K562 (cell line): Measurements from ENCODE around the gene FAM234A. TPM values are rescaled to one million over a fixed set of nuclear protein-coding genes. Genes with fewer than 3 reads are reported as not detected.

ENCODE experiments used
- ARID1B ChIP-seq: fragments of 450-650 bp; IDR thresholded peaks from 2 replicates; pipeline ENCODE4 v1.6.1; 2016; ENCODE audit warnings: antibody characterized with exemption, mild to moderate bottlenecking, inconsistent platforms
- ASH1L ChIP-seq: fragments of 450-650 bp; IDR thresholded peaks from 2 replicates; pipeline ENCODE4 v1.6.1; 2018; ENCODE audit warnings: borderline replicate concordance, mild to moderate bottlenecking, low read depth; ENCODE audit not compliant: partially characterized antibody
- NR2C1 ChIP-seq, 2 experiments: fragments of 450-650 bp; IDR thresholded peaks; 2 replicates each; pipeline ENCODE4 v1.6.1; 2017; ENCODE audit warnings: mild to moderate bottlenecking in 2 of 2, antibody characterized with exemption in 1 of 2, inconsistent platforms in 1 of 2, missing compliant biosample characterization in 1 of 2, missing genetic modification characterization in 1 of 2
- SP1 ChIP-seq: sonication (generic); formaldehyde crosslinking; IDR thresholded peaks from 2 replicates; pipeline ENCODE4 v1.8.1; 2022; ENCODE audit warnings: mild to moderate bottlenecking, missing genetic modification reagents
- SRF ChIP-seq, 2 experiments: fragments of 250-450, 450-650 bp in 1 of 2; sonication (Bioruptor Pico) in 1 of 2; sonication (generic) in 1 of 2; formaldehyde crosslinking; IDR thresholded peaks; 2 replicates each; pipeline versions ENCODE4 v1.5.0 to v1.5.1; 2020 to 2022; ENCODE audit warnings: mild to moderate bottlenecking in 1 of 2, missing genetic modification reagents in 1 of 2
- TAF7 ChIP-seq: fragments of 450-650 bp; IDR thresholded peaks from 2 replicates; pipeline ENCODE4 v1.6.1; 2016; ENCODE audit warnings: missing genetic modification characterization, missing compliant biosample characterization
- ZNF584 ChIP-seq: fragments of 200-800 bp; sonication (Bioruptor generic); IDR thresholded peaks from 2 replicates; pipeline ENCODE4 v1.6.1; 2016; ENCODE audit warnings: low read depth, mild to moderate bottlenecking, missing genetic modification characterization, missing compliant biosample characterization
- polyA plus RNA-seq, 8 experiments: library from polyadenylated mRNA; depleted of rRNA in 4 of 8; stranded (reverse) in 5 of 8; unstranded in 3 of 8; fragments of >200 nt; fragmentation: Nextera tagmentation in 2 of 8; fragmentation: Illumina TruSeq in 1 of 8; extraction: Ambion mirVana in 2 of 8; extraction: Trizol in 1 of 8; gene quantifications; 2 replicates each; pipeline versions ENCODE4 v1.2.1 to v1.2.3, GENCODE V29; 2011 to 2014; ENCODE audit warnings: inconsistent platforms in 1 of 8, missing spikeins in 1 of 8
- total RNA-seq, 7 experiments: library from RNA; depleted of rRNA in 6 of 7; stranded (reverse); fragments of >200 nt in 6 of 7; fragmentation: Illumina TruSeq in 2 of 7; extraction: Trizol in 2 of 7; gene quantifications; 2 replicates each; pipeline versions ENCODE4 v1.2.1 to v1.2.3, GENCODE V29; 2011 to 2021; ENCODE audit warnings: low replicate concordance in 1 of 7
- TF ChIP-seq, protein P1 (sequence below): fragments of 150-350 bp; IDR thresholded peaks from 2 replicates; pipeline ENCODE4 v1.6.1; 2014; ENCODE audit warnings: low read depth, mild to moderate bottlenecking, low read length, borderline replicate concordance
- TF ChIP-seq, protein P2 (sequence below): IDR thresholded peaks from 3 replicates; pipeline ENCODE4 v1.6.1; 2011; ENCODE audit warnings: borderline replicate concordance, mild to moderate bottlenecking; ENCODE audit not compliant: insufficient read length, insufficient read depth

Gene FAM234A
- total and polyA plus RNA-seq, 9 of the 15 experiments (the other 6 are each of a cell fraction or from before 2014, with no cell fraction given): 1.0 to 47.9 (median 15.0) TPM

DNA sequence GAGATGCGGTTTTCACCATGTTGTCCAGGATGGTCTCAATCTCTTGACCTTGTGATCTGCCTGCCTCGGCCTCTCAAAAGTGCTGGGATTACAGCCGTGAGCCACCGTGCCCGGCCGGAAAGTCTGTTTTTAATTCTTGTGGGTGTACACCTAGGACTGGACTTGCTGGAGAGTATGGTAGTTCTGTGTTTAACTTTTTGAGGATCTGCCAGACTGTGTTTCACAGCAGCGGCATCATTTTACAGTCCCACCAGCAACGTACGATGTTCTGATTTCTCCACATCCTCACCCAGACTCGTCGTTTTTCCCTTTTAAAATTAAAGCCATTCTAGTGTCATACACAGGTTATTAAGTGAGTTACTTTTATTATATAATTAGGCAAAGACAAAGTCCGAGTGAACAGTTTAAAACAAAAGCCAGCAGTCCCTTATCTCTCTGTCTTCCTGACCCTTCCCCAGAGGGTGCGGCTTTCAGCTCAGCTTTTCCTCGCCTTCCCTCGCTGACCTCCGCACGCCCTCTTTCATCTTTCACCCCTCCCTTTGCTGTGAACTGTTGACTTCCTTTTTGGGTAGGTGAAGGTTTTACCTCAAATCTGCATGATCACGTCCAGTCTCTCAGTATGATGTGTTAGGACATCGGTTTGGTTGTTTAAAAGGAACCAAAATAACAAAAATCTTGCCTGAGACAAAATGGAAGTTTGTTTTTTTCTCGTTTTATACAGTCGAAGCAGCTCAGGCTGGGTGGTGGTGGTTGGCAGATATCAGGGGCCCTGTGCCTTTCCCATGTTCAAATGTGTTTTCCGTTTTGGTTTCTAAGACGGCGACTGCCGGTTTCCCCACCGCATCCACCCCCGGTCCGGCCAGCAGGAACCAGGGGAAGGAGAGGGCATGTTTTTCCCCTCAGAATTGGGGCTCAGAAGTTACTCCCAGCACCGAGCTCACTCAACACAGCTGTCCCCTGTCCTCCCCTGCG lies 18.0 kb downstream of the FAM234A start (continued):
- no peak for TF ChIP-seq SP1 (CRISPR knock-in tag)
- peak; percentile 74 for TF ChIP-seq NR2C1 (IDR thresholded peaks at IDR 0.05)
- TF ChIP-seq NR2C1 (tag; IDR thresholded peaks at IDR 0.05): peak; percentile 70
- TF ChIP-seq, protein P1, sequence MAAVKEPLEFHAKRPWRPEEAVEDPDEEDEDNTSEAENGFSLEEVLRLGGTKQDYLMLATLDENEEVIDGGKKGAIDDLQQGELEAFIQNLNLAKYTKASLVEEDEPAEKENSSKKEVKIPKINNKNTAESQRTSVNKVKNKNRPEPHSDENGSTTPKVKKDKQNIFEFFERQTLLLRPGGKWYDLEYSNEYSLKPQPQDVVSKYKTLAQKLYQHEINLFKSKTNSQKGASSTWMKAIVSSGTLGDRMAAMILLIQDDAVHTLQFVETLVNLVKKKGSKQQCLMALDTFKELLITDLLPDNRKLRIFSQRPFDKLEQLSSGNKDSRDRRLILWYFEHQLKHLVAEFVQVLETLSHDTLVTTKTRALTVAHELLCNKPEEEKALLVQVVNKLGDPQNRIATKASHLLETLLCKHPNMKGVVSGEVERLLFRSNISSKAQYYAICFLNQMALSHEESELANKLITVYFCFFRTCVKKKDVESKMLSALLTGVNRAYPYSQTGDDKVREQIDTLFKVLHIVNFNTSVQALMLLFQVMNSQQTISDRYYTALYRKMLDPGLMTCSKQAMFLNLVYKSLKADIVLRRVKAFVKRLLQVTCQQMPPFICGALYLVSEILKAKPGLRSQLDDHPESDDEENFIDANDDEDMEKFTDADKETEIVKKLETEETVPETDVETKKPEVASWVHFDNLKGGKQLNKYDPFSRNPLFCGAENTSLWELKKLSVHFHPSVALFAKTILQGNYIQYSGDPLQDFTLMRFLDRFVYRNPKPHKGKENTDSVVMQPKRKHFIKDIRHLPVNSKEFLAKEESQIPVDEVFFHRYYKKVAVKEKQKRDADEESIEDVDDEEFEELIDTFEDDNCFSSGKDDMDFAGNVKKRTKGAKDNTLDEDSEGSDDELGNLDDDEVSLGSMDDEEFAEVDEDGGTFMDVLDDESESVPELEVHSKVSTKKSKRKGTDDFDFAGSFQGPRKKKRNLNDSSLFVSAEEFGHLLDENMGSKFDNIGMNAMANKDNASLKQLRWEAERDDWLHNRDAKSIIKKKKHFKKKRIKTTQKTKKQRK: no peak
- no peak for TF ChIP-seq ZNF584 (CRISPR knock-in tag)
- TF ChIP-seq, protein P2, sequence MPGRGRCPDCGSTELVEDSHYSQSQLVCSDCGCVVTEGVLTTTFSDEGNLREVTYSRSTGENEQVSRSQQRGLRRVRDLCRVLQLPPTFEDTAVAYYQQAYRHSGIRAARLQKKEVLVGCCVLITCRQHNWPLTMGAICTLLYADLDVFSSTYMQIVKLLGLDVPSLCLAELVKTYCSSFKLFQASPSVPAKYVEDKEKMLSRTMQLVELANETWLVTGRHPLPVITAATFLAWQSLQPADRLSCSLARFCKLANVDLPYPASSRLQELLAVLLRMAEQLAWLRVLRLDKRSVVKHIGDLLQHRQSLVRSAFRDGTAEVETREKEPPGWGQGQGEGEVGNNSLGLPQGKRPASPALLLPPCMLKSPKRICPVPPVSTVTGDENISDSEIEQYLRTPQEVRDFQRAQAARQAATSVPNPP: no peak
- TF ChIP-seq ARID1B: peak; percentile 43
- no peak for TF ChIP-seq ASH1L
- peak in 1 of 2 experiments; percentile 70; a peak in 1 of 4 replicates for TF ChIP-seq SRF (CRISPR knock-in tag; IDR thresholded peaks at IDR 0.05)
- no peak for TF ChIP-seq TAF7
